Measurements from ENCODE around the gene USH2A.

The USH2A gene

DNA sequence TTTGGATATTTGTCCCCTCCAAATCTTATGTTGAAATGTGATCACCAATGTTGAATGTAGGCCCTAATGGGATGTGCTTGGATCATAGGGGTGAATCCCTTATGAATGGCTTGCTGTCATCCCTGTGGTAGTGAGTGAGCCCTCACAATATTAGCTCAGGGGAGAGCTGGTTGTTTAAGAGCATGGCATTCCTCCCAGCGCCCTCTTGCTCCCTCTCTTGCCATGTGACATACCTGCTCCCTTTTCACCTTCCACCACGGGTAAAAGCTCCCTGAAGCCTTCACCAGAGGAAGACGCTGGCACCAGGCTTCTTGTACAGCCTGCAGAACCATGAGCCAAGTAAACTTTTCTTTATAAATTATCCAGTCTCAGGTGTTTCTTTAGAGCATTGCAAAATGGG, 550.6 kb downstream of the USH2A start (continued):
- TF ChIP-seq, protein P1, sequence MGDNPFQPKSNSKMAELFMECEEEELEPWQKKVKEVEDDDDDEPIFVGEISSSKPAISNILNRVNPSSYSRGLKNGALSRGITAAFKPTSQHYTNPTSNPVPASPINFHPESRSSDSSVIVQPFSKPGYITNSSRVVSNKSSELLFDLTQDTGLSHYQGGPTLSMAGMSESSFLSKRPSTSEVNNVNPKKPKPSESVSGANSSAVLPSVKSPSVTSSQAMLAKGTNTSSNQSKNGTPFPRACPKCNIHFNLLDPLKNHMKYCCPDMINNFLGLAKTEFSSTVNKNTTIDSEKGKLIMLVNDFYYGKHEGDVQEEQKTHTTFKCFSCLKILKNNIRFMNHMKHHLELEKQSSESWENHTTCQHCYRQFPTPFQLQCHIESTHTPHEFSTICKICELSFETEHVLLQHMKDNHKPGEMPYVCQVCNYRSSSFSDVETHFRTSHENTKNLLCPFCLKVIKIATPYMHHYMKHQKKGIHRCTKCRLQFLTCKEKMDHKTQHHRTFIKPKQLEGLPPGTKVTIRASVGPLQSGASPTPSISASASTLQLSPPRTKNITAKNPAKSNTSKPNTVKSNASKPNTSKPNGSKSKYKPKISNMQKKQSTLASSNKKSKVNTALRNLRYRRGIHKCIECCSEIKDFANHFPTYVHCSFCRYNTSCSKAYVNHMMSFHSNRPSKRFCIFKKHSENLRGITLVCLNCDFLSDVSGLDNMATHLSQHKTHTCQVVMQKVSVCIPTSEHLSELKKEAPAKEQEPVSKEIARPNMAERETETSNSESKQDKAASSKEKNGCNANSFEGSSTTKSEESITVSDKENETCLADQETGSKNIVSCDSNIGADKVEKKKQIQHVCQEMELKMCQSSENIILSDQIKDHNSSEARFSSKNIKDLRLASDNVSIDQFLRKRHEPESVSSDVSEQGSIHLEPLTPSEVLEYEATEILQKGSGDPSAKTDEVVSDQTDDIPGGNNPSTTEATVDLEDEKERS (tag by site-specific recombination; IDR thresholded peaks at IDR 0.05), result no peak
- TF ChIP-seq ZBTB6 (tag by site-specific recombination; IDR thresholded peaks at IDR 0.05) (no peak), ZFP41 (tag by site-specific recombination; IDR thresholded peaks at IDR 0.05; ENCODE audit: borderline replicate concordance) (no peak)

DNA sequence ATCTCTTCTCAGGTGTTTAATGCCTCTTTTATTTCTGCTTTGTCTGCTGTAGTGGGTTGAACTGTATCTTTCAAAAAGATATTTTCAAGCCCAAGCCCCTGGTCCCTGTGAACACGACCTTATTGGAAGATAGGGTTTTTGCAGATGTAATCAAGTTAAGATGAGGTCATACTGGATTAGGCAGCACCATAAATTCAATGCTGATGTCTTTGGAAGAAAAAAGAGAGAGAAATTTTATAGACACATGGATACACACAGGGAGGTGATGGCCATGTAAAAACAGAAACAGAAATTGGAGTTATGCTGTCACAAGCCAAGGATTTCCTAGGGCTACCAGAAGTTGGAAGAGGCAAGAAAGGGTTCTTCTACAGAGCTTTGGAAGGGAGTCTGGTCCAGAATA, 554.7 kb downstream of the USH2A start:
- Histone ChIP-seq H3K36me3 (ENCODE audit: control insufficient read depth in 2 of 2, insufficient read depth in 1 of 2, low read length in 2 of 2) (no peaks in the 10 kb centered on the region), H3K4me3 (ENCODE audit: low read depth, low read length) (no peak overlapping the region), H3K4me1 (ENCODE audit: control insufficient read depth, insufficient read depth, low read length) (no peaks in the 10 kb centered on the region), H3K27ac (ENCODE audit: extremely low read depth, low read depth, low read length) (no peak overlapping the region), H3K9me3 (ENCODE audit: control insufficient read depth, insufficient read depth, low read depth, low read length) (no peaks in the 10 kb centered on the region)
- no peak for TF ChIP-seq ZNF843 (tag by site-specific recombination; IDR thresholded peaks at IDR 0.05)
- no peak for TF ChIP-seq SCRT2 (tag by site-specific recombination; IDR thresholded peaks at IDR 0.05)
- no peak for TF ChIP-seq ZNF580 (tag by site-specific recombination; IDR thresholded peaks at IDR 0.05)
- no peak for TF ChIP-seq BCL11A (tag by site-specific recombination; IDR thresholded peaks at IDR 0.05; ENCODE audit: low read depth)
- no peak for TF ChIP-seq KLF8 (tag by site-specific recombination; IDR thresholded peaks at IDR 0.05)
- TF ChIP-seq ZNF549 (tag by site-specific recombination; IDR thresholded peaks at IDR 0.05), result no peak
- no peak for TF ChIP-seq ZNF792 (tag by site-specific recombination; IDR thresholded peaks at IDR 0.05)
- no peak for TF ChIP-seq SALL2 (tag by site-specific recombination; IDR thresholded peaks at IDR 0.05; ENCODE audit: borderline replicate concordance)
- TF ChIP-seq ZNF221 (tag by site-specific recombination; IDR thresholded peaks at IDR 0.05; ENCODE audit: borderline replicate concordance), result no peak
- TF ChIP-seq, protein P2, sequence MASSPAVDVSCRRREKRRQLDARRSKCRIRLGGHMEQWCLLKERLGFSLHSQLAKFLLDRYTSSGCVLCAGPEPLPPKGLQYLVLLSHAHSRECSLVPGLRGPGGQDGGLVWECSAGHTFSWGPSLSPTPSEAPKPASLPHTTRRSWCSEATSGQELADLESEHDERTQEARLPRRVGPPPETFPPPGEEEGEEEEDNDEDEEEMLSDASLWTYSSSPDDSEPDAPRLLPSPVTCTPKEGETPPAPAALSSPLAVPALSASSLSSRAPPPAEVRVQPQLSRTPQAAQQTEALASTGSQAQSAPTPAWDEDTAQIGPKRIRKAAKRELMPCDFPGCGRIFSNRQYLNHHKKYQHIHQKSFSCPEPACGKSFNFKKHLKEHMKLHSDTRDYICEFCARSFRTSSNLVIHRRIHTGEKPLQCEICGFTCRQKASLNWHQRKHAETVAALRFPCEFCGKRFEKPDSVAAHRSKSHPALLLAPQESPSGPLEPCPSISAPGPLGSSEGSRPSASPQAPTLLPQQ (tag by site-specific recombination; IDR thresholded peaks at IDR 0.05), result no peak
- TF ChIP-seq ZNF433 (tag by site-specific recombination; IDR thresholded peaks at IDR 0.05; ENCODE audit: low read depth), result no peak
- TF ChIP-seq ZNF654 (tag by site-specific recombination; IDR thresholded peaks at IDR 0.05; ENCODE audit: low read depth), result no peak
- TF ChIP-seq ZNF621 (tag by site-specific recombination; IDR thresholded peaks at IDR 0.05), result no peak
- no peak for TF ChIP-seq ZNF76 (tag by site-specific recombination; IDR thresholded peaks at IDR 0.05; ENCODE audit: borderline replicate concordance, low read depth)
- TF ChIP-seq, protein P3, sequence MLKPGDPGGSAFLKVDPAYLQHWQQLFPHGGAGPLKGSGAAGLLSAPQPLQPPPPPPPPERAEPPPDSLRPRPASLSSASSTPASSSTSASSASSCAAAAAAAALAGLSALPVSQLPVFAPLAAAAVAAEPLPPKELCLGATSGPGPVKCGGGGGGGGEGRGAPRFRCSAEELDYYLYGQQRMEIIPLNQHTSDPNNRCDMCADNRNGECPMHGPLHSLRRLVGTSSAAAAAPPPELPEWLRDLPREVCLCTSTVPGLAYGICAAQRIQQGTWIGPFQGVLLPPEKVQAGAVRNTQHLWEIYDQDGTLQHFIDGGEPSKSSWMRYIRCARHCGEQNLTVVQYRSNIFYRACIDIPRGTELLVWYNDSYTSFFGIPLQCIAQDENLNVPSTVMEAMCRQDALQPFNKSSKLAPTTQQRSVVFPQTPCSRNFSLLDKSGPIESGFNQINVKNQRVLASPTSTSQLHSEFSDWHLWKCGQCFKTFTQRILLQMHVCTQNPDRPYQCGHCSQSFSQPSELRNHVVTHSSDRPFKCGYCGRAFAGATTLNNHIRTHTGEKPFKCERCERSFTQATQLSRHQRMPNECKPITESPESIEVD (tag by site-specific recombination; IDR thresholded peaks at IDR 0.05), result no peak
- ChIA-PET POLR2A (no interaction called here), CTCF (no interaction called here)

All from HEK293 (cell line).